DND-41 (cell line): ENCODE data around the gene HAND1.

Experiments used
- CTCF ChIP-seq: IDR thresholded peaks from 2 replicates; pipeline ENCODE4 v1.5.1; 2012; ENCODE audit warnings: borderline replicate concordance, low read length, moderate library complexity, mild to moderate bottlenecking; ENCODE audit not compliant: poor library complexity, severe bottlenecking; ENCODE audit errors: extremely low read depth
- EZH2 ChIP-seq: IDR thresholded peaks from 3 replicates; pipeline ENCODE4 v1.6.1; 2012; ENCODE audit warnings: borderline replicate concordance, low read depth, mild to moderate bottlenecking, moderate library complexity, low read length, inconsistent platforms; ENCODE audit not compliant: severe bottlenecking

GRCh38 chr5:154445422-154446194 lies 32.4 kb downstream of the HAND1 start, which contains the start of gene SAP30L:
- TF ChIP-seq CTCF, result no peak
- no peak for TF ChIP-seq EZH2
